ENCODE measurements around the gene CCDC190.
"Not testable (repeated sequence)": the region's sequence is repeated elsewhere in the genome, so short reads cannot be mapped to it uniquely, and the experiment has no call there.

Gene CCDC190

DNA sequence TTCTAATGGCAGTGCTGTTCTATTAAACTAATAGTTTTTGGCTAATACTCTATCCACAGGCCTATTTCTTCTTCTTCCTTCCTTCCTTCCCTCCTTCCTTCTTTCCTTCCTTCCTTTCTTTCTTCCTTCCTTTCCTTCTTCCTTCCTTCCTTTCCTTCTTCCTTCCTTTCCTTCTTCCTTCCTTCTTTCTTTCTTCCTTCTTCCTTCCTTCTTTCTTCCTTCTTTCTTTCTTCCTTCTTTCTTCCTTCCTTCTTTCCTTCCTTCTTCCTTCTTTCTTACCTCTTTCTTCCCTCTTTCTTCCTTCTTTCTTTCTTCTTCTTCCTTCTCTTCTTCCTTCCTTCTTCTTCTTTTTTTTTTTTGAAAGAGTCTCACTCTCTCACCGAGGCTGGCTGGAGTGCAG lies 31.7 kb downstream of the CCDC190 start:
- Histone ChIP-seq H3K27me3 (replicated peaks; ENCODE audit: control insufficient read depth, insufficient read depth, low read length) (no peaks in the 10 kb centered on the region), H3K4me3 (ENCODE audit: low read length) (no peak overlapping the region), H3K9me3 (ENCODE audit: control insufficient read depth, low read length) (no peaks in the 10 kb centered on the region), H3K4me1 (ENCODE audit: control insufficient read depth, insufficient read depth, low read length) (no peaks in the 10 kb centered on the region), H3K36me3 (ENCODE audit: control insufficient read depth, insufficient read depth, low read length, severe bottlenecking) (no peaks in the 10 kb centered on the region), H3K9ac (ENCODE audit: low read length) (no peak overlapping the region)
- no peak for DNase-seq (ENCODE audit: low read depth)

DNA sequence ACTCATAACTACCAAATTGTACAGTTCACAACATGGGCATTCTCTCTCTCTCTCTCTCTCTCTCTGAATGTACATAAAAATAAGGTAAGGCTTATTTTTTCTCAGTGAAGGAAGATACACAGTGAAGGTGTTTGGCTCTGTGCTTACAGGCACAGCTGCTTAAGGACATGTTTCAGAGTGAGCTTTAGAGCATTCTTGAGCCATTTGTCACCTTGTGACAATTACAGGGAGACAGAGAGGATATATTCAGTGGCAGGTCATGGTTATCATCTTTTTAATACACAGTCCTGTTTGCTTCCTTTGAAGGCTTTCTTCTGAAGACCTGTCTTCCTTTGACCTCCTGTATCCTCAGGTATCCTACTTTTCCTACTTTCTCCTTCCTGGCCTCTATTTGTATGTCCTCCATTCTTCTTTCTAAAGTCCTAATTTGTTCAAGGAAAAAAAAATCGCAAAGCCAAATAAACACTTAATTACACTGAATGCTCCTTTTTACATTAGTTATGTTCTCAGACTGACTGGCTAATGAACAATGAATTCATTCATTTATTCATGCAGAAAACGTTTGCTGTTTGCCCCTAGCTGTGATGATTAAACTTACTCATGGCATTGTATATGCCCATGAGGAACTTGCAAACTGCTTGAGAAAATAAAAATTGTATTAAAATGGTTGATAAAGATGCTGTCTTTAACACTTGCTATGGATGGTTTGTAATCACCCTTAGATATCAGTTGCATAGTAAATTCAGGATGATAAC lies 37.0 kb downstream of the CCDC190 start:
- no peaks in the 10 kb centered on the region for H3K9me3 ChIP-seq (ENCODE audit: control insufficient read depth, low read length)
- DNase-seq (ENCODE audit: low read depth): no peak
- no peaks in the 10 kb centered on the region for H3K36me3 ChIP-seq (ENCODE audit: control insufficient read depth, insufficient read depth, low read length, severe bottlenecking)
- no peak overlapping the region for H3K4me3 ChIP-seq (ENCODE audit: low read length)
- H3K9ac ChIP-seq (ENCODE audit: low read length): no peak overlapping the region
- H3K27me3 ChIP-seq (replicated peaks; ENCODE audit: control insufficient read depth, insufficient read depth, low read length): no peaks in the 10 kb centered on the region
- H3K4me1 ChIP-seq (ENCODE audit: control insufficient read depth, insufficient read depth, low read length): peaks cover 10% of the 10 kb centered on the region

DNA sequence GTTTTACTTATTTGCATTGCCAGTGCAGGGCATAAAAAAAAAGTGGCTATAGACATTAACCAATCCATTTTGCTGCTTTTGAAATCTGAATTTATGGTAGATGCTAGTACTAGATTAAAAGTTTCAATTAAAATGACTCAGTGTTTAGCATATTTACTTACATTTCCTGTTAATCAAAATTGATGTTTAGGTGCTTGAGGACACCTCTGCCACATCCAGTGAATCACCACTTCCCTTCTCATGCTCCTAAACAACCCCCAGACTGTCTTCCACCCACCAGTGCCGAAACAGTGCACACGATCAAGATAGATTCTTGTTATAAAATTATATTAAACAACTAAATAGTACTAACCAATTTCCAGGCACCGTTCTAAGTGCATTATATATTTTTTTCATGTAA lies 37.7 kb downstream of the CCDC190 start:
- no peak overlapping the region for H3K4me3 ChIP-seq (ENCODE audit: low read length)
- no peaks in the 10 kb centered on the region for H3K9me3 ChIP-seq (ENCODE audit: control insufficient read depth, low read length)
- peaks cover 10% of the 10 kb centered on the region for H3K4me1 ChIP-seq (ENCODE audit: control insufficient read depth, insufficient read depth, low read length)
- no peak overlapping the region for H3K9ac ChIP-seq (ENCODE audit: low read length)
- H3K27me3 ChIP-seq (replicated peaks; ENCODE audit: control insufficient read depth, insufficient read depth, low read length): no peaks in the 10 kb centered on the region
- no peaks in the 10 kb centered on the region for H3K36me3 ChIP-seq (ENCODE audit: control insufficient read depth, insufficient read depth, low read length, severe bottlenecking)
- DNase-seq (ENCODE audit: low read depth): no peak

DNA sequence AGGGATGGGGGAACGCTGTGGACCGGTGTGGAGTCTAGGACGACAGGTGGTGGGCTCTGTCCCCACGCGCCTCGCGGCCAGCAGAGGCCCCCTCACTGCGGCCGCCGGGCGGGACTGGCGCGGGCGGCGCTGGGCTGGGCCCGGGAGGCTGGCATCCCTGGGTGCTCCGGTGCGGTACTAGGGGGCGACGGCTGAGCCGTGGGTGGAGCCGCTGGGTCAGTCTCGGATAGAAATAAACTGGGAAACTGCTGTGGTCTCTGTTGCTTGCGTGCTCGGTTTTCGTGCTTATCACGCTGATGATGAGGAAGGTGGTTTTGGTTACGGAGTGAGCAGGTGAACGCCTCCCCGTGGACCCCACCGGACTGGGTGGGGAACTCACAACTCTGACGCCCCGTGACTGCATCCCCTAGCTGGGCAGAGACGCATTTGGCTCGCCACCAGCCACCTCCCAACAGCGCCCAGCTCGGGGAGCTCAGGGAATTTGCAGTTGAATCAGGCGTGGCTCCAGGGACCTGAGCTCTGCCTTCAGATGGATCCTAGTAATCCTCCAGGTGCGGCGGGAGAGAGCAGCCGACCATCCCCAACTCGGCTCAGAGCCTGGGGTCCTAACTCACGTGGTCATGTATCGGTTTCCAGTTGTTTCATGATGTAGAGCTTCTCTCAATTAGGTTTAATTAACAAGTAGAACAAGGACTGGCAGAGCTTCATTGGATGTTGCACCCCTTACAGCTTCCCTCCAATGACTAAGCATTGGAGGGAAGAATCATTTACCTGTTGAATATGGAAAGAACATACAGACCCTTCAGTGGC lies 38.4 kb downstream of the CCDC190 start:
- Histone ChIP-seq H3K27me3 (replicated peaks; ENCODE audit: control insufficient read depth, insufficient read depth, low read length) (no peaks in the 10 kb centered on the region), H3K4me3 (ENCODE audit: low read length) (peak overlapping the region; percentile 79), H3K9me3 (ENCODE audit: control insufficient read depth, low read length) (no peaks in the 10 kb centered on the region), H3K9ac (ENCODE audit: low read length) (peak overlapping the region; percentile 0), H3K4me1 (ENCODE audit: control insufficient read depth, insufficient read depth, low read length) (peaks cover 10% of the 10 kb centered on the region), H3K36me3 (ENCODE audit: control insufficient read depth, insufficient read depth, low read length, severe bottlenecking) (no peaks in the 10 kb centered on the region)
- peak; percentile 44 for DNase-seq (ENCODE audit: low read depth)

DNA sequence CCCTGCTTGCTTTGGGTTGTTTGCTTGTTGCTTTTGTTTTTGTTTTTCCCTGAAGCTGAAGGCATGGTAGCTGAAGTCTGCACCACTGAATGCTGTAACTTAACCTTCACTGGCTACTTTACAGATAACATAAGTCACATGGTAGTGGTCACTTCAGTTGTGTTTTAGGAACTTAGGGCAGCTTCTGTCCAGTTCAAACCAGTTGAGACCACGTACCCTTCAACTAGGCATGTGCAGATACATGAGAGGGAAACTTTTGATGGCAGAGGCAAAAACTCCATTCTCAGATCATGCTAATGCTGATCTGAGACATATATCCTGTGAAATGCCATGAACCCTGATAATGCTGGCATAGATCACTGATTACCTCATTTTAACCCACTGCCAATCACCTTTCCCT lies 42.3 kb downstream of the CCDC190 start:
- H3K36me3 ChIP-seq (ENCODE audit: control insufficient read depth, insufficient read depth, low read length, severe bottlenecking); H3K9me3 ChIP-seq (ENCODE audit: control insufficient read depth, low read length); H3K27me3 ChIP-seq (replicated peaks; ENCODE audit: control insufficient read depth, insufficient read depth, low read length); H3K4me1 ChIP-seq (ENCODE audit: control insufficient read depth, insufficient read depth, low read length); H3K9ac ChIP-seq (ENCODE audit: low read length); H3K4me3 ChIP-seq (ENCODE audit: low read length); DNase-seq (ENCODE audit: low read depth): not testable (repeated sequence)

DNA sequence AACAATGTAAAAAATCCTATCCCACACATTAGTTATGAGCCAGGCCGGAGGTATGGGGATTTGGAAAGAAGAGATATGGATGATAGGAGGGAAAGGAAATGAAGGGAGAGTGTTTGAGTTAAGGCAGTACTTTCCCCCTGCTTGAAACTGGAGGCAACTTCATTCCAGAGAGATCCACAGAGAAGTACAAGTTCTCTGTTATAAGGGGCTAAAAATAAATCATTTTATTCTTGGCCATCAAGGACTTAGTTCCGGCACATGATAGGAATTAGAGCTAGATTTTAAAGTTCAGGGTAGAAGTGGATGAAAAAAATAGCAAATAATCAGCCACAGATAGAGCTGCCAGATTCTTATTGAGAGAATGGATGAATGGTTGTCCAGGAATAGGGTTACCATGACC lies 42.8 kb downstream of the CCDC190 start:
- not testable (repeated sequence) for H3K4me1 ChIP-seq (ENCODE audit: control insufficient read depth, insufficient read depth, low read length); H3K9ac ChIP-seq (ENCODE audit: low read length); H3K9me3 ChIP-seq (ENCODE audit: control insufficient read depth, low read length); H3K36me3 ChIP-seq (ENCODE audit: control insufficient read depth, insufficient read depth, low read length, severe bottlenecking); DNase-seq (ENCODE audit: low read depth); H3K4me3 ChIP-seq (ENCODE audit: low read length); H3K27me3 ChIP-seq (replicated peaks; ENCODE audit: control insufficient read depth, insufficient read depth, low read length)

DNA sequence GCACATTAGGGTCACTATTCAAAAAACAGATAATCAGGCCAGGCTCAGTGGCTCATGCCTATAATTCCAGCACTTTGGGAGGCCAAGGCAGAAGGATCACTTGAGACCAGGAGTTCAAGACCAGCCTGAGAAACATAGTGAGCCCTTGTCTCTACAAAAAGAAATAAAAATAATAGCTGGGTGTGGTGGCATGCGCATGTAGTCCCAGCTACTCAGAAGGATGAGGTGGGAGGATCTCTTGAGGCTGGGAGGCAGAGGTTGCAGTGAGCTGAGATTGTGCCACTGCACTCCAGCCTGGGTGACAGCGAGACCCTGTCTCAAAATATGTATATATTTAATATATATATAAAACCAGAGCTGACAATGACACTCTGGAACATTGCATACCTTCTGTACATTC lies 48.6 kb downstream of the CCDC190 start:
- not testable (repeated sequence) for H3K4me3 ChIP-seq (ENCODE audit: low read length); H3K4me1 ChIP-seq (ENCODE audit: control insufficient read depth, insufficient read depth, low read length); H3K9me3 ChIP-seq (ENCODE audit: control insufficient read depth, low read length); H3K9ac ChIP-seq (ENCODE audit: low read length); H3K36me3 ChIP-seq (ENCODE audit: control insufficient read depth, insufficient read depth, low read length, severe bottlenecking); DNase-seq (ENCODE audit: low read depth); H3K27me3 ChIP-seq (replicated peaks; ENCODE audit: control insufficient read depth, insufficient read depth, low read length)

DNA sequence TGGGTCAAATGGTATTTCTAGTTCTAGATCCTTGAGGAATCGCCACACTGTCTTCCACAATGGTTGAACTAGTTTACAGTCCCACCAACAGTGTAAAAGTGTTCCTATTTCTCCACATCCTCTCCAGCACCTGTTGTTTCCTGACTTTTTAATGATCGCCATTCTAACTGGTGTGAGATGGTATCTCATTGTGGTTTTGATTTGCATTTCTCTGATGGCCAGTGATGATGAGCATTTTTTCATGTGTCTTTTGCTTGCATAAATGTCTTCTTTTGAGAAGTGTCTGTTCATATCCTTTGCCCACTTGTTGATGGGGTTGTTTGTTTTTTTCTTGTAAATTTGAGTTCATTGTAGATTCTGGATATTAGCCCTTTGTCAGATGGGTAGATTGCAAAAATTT lies 53.5 kb downstream of the CCDC190 start:
- H3K4me3 ChIP-seq (ENCODE audit: low read length); H3K27me3 ChIP-seq (replicated peaks; ENCODE audit: control insufficient read depth, insufficient read depth, low read length); H3K9me3 ChIP-seq (ENCODE audit: control insufficient read depth, low read length); H3K9ac ChIP-seq (ENCODE audit: low read length); H3K4me1 ChIP-seq (ENCODE audit: control insufficient read depth, insufficient read depth, low read length); DNase-seq (ENCODE audit: low read depth): not testable (repeated sequence)
- peaks cover 29% of the 10 kb centered on the region for H3K36me3 ChIP-seq (ENCODE audit: control insufficient read depth, insufficient read depth, low read length, severe bottlenecking)
